Uterus (tissue), 4 donors: Measurements from ENCODE around the gene TMEM72. TPM values are rescaled to one million over a fixed set of nuclear protein-coding genes. Genes with fewer than 3 reads are reported as not detected.

Experiments
- DNase-seq, 2 donors: peaks; one replicate each; pipeline ENCODE4 v3.0.0-alpha.2; 2019 to 2020
- H3K27ac ChIP-seq, 2 donors: fragments of 200-600 bp; sonication (generic); 1 replicate in 1 of 2; 2 replicates in 1 of 2; pipeline ENCODE4 v1.5.1; 2016 to 2018
- H3K27me3 ChIP-seq, 2 donors: fragments of 200-600 bp; sonication (generic); one replicate each; pipeline ENCODE4 v1.5.1; 2018 to 2019; ENCODE audit warnings: control low read depth in 1 of 2
- H3K36me3 ChIP-seq, 2 donors: fragments of 200-600 bp; sonication (generic); one replicate each; pipeline ENCODE4 v1.5.1; 2019; ENCODE audit warnings: control low read depth in 1 of 2
- H3K4me1 ChIP-seq, 2 donors: fragments of 200-600 bp; sonication (generic); one replicate each; pipeline ENCODE4 v1.5.1; 2018 to 2019; ENCODE audit warnings: control low read depth in 1 of 2
- H3K4me3 ChIP-seq, 2 donors: fragments of 200-600 bp; sonication (generic); 1 replicate in 1 of 2; 2 replicates in 1 of 2; pipeline ENCODE4 v1.5.1; 2018 to 2019; ENCODE audit warnings: mild to moderate bottlenecking in 1 of 2
- H3K9me3 ChIP-seq, 2 donors: fragments of 200-600 bp; sonication (generic); one replicate each; pipeline ENCODE4 v1.5.1; 2019; ENCODE audit warnings: control low read depth in 1 of 2
- CTCF ChIP-seq, 4 experiments: fragments of 200-600 bp in 2 of 4; fragments of 450-650 bp in 2 of 4; sonication (generic) in 2 of 4; IDR thresholded peaks; one replicate each; pipeline ENCODE4 v1.5.1; 2016 to 2019; ENCODE audit warnings: antibody characterized with exemption in 4 of 4, mild to moderate bottlenecking in 2 of 4, moderate library complexity in 1 of 4
- POLR2A ChIP-seq, 2 donors: fragments of 450-650 bp; IDR thresholded peaks; one replicate each; pipeline ENCODE4 v1.6.1; 2016; ENCODE audit warnings: antibody characterized with exemption in 2 of 2, mild to moderate bottlenecking in 1 of 2, moderate library complexity in 1 of 2
- intact Hi-C: fragments of 100-400 bp; cut with DNase I; formaldehyde crosslinking; loops from one replicate; pipeline ENCODE4 v1.15.1; 2023; ENCODE audit warnings: low total_unique reads
- total RNA-seq, 4 donors: library from RNA; depleted of rRNA in 3 of 4; stranded (reverse); fragments of >200 nt in 3 of 4; gene quantifications; one replicate each; pipeline versions ENCODE4 v1.1.0 to v1.2.4, GENCODE V29; 2014 to 2023
- donor health status: DM: yes; HTN: yes; CAD: no.

TMEM72 gene
- total RNA-seq, 4 donors from 2014 or later, result 0.69 TPM; not detected in 3

DNA sequence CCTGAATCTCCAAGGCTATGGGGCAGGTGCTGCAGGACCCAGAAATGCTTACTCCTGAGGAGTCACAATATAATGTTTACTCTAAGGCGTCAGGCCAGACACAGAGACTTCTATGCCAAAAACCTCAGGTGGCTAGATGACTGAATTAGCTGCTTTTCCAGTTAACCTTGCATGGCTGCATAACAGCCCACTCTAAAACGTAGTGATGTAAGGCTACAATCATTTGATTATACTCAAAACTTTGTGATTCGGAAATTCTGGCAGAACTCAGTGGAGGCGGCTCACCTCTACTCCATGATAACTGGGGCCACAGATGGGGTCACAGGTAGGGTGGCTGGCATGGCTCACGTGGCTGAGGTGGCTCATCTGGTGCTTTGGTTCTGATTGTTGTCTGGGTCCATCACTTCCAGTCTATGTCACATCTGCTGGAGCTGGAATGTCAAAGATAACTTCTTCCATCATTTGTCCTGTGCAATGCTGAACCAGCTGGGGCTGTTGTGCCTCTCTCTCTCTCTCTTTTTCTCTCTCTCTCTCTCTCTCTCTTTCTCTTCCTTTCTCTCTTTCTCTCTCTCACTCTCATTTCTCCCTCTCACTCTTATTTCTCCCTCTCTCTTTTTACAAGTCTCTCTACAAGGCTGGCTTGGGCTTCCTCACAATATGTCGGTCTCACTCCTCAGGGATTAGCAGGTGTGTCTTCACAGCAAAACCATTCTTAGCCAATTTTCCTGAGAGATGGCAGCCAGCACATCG, 11.8 kb downstream of the TMEM72 start:
- intact Hi-C loops, result no loop called here
- DNase-seq, result no peak
- Histone ChIP-seq H3K4me1 (no peaks in the 10 kb centered on the region), H3K27ac (no peak overlapping the region), H3K27me3 (no peaks in the 10 kb centered on the region), H3K4me3 (no peak overlapping the region), H3K9me3 (no peaks in the 10 kb centered on the region), H3K36me3 (no peaks in the 10 kb centered on the region)
- TF ChIP-seq POLR2A (IDR thresholded peaks at IDR 0.05) (no peak), CTCF (IDR thresholded peaks at IDR 0.05) (no peak)

GRCh38 chr10:44923611-44924010, 12.5 kb downstream of the TMEM72 start:
- H3K36me3 ChIP-seq, result no peaks in the 10 kb centered on the region
- DNase-seq, result no peak
- intact Hi-C loops, result no loop called here
- H3K27me3 ChIP-seq, result no peaks in the 10 kb centered on the region
- TF ChIP-seq CTCF (IDR thresholded peaks at IDR 0.05) (no peak), POLR2A (IDR thresholded peaks at IDR 0.05) (no peak)
- H3K4me1 ChIP-seq, result no peaks in the 10 kb centered on the region
- H3K9me3 ChIP-seq, result no peaks in the 10 kb centered on the region
- no peak overlapping the region for H3K4me3 ChIP-seq
- H3K27ac ChIP-seq, result no peak overlapping the region

- Histone ChIP-seq H3K27ac (no peak overlapping the region), H3K4me3 (no peak overlapping the region), H3K4me1 (no peaks in the 10 kb centered on the region), H3K36me3 (no peaks in the 10 kb centered on the region), H3K27me3 (no peaks in the 10 kb centered on the region), H3K9me3 (no peaks in the 10 kb centered on the region)
- intact Hi-C loops, result no loop called here
- TF ChIP-seq POLR2A (IDR thresholded peaks at IDR 0.05) (no peak), CTCF (IDR thresholded peaks at IDR 0.05) (no peak)
- no peak for DNase-seq
These were observed 13.3 kb downstream of the TMEM72 start for GRCh38 chr10:44924261-44925040.

DNA sequence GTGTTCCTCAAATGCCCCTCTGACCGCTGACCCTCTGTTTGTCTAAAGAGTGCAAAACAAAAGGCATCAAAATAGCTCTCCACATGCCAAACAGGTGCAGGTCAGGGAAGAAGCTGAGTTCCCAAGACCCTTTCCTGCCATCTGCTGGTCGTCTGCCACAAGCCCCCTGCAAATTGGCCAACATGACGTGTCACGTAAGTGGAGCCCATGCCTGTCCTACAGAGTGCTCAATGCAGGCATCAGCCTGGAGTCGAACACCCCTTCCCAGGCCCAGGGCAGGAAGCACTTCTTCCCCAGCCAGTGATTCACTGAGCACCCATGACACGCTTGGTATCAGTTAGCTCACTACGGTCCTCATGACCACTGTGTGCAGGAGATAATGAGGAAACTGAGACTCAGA, 14.1 kb downstream of the TMEM72 start:
- Histone ChIP-seq H3K27ac (no peak overlapping the region), H3K36me3 (no peaks in the 10 kb centered on the region), H3K9me3 (no peaks in the 10 kb centered on the region), H3K27me3 (no peaks in the 10 kb centered on the region), H3K4me3 (no peak overlapping the region), H3K4me1 (no peaks in the 10 kb centered on the region)
- intact Hi-C loops, result no loop called here
- no peak for DNase-seq
- TF ChIP-seq POLR2A (IDR thresholded peaks at IDR 0.05) (no peak), CTCF (IDR thresholded peaks at IDR 0.05) (no peak)
